Omental fat pad (tissue), 4 donors: ENCODE measurements around the gene FBXO24. TPM values are rescaled to one million over a fixed set of nuclear protein-coding genes. Genes with fewer than 3 reads are reported as not detected.

Experiments
- ATAC-seq: fragments of 150-250 bp; one replicate; pipeline ENCODE4 v1.9.1; 2016; ENCODE audit warnings: mild to moderate bottlenecking, moderate library complexity; ENCODE audit not compliant: low FRiP score
- DNase-seq: peaks from one replicate; pipeline ENCODE4 v3.0.0-alpha.2; 2019; ENCODE audit warnings: low spot score
- CTCF ChIP-seq, 3 donors: fragments of 450-650 bp; IDR thresholded peaks; one replicate each; pipeline ENCODE4 v1.5.1; 2016 to 2017; ENCODE audit warnings: antibody characterized with exemption in 3 of 3, mild to moderate bottlenecking in 3 of 3, moderate library complexity in 2 of 3
- total RNA-seq, 4 donors: library from RNA; depleted of rRNA; stranded (reverse); fragments of >200 nt; gene quantifications; one replicate each; pipeline ENCODE4 v1.1.0, GENCODE V29; 2016

Gene FBXO24
- total RNA-seq, 4 donors from 2014 or later = 0.36 TPM; not detected in 3

GRCh38 chr7:100588438-100588837 lies 2.3 kb downstream of the FBXO24 start:
- DNase-seq (no peak), ATAC-seq (no peak)
- TF ChIP-seq CTCF (IDR thresholded peaks at IDR 0.05) = no peak

- TF ChIP-seq CTCF (IDR thresholded peaks at IDR 0.05) = no peak
- DNase-seq (no peak), ATAC-seq (no peak)
Observed at GRCh38 chr7:100589341-100589947, 3.3 kb downstream of the FBXO24 start.

- DNase-seq = no peak
- TF ChIP-seq CTCF (IDR thresholded peaks at IDR 0.05) = no peak
- ATAC-seq = no peak
Observed at GRCh38 chr7:100590077-100590737, 4.1 kb downstream of the FBXO24 start.

GRCh38 chr7:100591596-100591995 lies 5.5 kb downstream of the FBXO24 start:
- ATAC-seq = no peak
- no peak for DNase-seq
- no peak for TF ChIP-seq CTCF (IDR thresholded peaks at IDR 0.05)

- TF ChIP-seq CTCF (IDR thresholded peaks at IDR 0.05) = no peak
- ATAC-seq (no peak), DNase-seq (no peak)
Observed at GRCh38 chr7:100595188-100595587, 9.1 kb downstream of the FBXO24 start.

GRCh38 chr7:100598425-100598824 lies 12.3 kb downstream of the FBXO24 start:
- no peak for DNase-seq
- TF ChIP-seq CTCF (IDR thresholded peaks at IDR 0.05) = no peak
- ATAC-seq = no peak
